Measurements from ENCODE around the gene AGAP3.

Gene AGAP3

DNA sequence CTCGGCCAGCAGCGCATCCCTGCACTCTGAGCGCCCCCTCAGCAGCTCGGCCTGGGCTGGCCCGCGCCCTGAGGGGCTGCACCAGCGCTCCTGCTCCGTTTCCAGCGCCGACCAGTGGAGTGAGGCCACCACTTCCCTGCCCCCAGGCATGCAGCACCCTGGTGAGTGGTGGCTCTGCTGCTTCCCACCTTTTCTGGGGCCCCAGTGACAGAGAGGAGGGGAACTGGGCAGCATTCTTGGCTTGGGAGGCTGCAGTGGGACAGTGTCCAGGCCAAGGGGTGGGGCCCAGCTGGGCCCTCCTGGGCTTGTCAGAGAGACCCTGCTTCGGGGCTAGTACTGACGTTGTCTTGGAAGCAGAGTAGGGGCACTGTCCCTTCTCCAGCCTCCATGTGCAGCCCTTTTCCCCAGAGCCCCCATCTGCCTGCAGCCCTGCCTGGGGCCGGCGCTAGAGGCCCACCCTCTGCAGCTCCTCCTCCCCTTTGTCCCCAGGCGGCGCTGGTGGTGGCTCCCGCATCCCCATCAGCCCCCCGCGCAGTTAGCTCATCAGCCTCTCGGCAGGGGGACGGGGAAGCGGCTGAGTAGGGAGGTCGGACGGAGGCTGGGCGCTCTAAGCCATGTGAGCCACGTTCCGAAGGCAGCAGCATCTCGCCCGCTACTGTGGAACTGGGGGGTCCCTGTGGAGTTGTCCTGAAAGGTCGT lies 52.0 kb downstream of the AGAP3 start:
- no peak for DNase-seq

DNA sequence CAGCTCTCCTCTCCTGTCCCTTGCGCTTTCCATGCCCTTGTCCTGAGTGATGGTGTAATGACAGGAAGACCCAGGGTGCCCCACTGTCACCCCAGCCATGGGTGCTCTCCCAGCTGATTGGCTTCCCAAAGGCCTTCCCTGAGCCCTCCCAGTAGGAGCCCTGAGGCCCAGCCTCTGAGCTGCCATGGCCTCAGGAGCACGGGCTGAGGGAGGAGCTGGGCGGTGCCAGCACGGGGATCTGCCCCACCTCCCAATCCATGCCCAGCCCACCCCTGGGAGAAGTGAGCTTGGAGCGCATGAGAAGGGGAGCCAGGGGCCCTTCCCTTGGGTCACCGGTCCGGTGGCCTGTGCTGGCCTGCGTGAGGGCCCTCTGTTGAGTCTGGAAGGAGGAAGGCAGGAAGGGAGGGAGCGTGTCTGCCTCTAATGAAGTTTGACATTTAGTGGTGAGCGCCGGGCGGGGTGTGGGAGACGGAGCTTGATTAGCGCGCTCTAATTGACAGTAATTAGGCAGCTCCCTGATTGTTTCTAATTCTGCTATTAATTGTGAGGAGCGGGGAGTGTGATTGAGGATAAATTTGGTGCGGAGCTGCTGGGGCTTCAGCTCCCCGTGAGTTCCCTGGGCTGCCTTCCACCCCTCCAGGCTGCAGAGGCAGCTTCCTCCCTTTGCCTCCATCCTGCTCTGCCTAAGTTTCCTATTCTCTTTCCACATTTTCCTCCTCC lies 53.0 kb downstream of the AGAP3 start:
- DNase-seq = no peak

DNA sequence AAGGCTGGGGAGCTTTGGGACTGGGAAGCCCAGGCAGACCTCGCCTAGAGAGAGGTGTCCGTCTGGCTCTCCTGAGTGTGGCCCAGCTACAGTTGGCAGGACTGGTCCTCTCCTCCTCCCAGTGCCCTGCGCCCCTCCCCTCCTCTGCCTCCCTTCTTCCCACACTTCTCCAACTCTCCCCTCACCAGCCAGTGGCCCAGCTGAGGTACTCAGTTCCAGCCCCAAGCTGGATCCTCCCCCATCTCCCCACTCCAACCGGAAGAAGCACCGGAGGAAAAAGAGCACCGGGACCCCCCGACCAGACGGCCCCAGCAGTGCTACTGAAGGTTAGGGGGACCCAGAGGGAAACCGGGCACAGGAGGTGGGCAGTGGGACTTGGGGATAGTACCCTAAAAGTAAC lies 53.5 kb downstream of the AGAP3 start:
- DNase-seq = no peak

DNA sequence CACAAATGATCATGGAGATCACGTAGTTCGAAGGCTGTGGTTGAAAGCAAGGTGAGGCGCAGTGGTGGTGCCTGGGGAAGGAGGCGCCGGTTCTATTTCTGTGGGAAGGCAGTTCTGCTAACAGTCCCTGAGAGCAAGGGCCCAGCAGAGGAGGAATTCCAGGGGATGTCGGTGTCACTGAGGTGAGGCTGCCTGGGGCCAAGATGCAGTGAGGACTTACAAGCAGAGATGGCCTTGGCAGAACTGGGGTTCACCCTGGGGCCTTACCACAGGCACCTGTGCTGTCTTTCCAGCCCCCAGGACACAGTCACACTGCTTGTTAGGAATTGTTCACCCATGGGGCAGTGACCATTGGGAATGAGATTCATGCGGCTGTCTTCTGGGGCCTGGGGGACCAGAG lies 54.6 kb downstream of the AGAP3 start:
- no peak for DNase-seq

DNA sequence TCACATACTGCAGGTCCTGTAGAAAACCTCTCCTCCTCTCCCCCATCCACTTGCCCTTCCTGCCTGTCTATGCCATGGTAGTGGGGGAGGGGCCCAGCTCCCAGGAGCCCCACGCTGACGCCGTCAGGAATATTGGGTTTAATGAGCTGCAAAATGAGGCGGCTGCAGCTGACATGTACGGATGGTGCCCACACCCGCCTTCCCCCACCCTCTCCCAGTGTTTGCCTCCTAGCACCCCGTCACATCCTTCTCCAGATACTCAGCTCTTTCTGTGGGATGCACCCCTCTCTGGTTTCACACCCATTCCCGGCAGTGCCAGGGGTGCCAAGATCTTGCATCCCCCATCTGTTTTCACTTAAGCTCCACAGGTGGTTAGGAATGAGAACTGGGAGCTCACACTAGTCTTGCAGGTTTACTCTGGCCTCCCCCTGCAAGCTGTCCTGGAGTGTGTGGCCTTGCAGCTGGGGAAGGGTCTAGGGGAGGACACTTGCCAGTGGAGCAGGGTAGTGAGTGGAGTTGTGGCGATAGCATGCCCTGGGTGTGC lies 55.1 kb downstream of the AGAP3 start:
- DNase-seq = no peak

DNA sequence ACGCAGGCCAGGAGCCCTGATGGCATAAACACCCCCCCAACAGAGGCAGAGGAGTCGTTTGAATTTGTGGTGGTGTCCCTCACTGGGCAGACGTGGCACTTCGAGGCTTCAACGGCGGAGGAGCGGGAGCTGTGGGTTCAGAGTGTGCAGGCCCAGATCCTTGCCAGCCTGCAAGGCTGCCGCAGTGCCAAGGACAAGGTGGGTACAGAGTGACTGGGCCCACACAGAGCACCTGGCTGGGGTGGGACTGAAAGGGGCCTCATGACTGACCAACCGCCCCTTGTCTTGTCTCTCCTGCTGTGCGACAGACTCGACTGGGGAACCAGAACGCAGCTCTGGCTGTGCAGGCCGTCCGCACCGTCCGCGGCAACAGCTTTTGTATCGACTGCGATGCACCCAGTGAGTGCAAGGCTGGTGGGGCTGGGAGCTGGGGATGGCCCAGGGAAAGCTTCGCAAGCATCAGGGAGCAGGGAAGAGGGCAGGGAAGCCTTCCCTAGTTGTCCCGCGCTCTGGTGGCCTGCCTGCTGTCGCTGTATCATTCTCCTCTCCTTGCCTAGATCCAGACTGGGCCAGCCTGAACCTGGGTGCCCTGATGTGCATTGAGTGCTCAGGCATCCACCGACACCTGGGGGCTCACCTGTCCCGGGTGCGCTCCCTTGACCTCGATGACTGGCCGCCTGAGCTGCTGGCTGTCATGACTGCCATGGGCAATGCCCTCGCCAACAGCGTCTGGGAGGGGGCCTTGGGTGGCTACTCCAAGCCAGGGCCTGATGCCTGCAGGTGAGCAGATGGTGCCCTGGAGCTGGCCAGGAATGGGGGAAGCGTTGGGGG lies 55.8 kb downstream of the AGAP3 start:
- no peak for DNase-seq

DNA sequence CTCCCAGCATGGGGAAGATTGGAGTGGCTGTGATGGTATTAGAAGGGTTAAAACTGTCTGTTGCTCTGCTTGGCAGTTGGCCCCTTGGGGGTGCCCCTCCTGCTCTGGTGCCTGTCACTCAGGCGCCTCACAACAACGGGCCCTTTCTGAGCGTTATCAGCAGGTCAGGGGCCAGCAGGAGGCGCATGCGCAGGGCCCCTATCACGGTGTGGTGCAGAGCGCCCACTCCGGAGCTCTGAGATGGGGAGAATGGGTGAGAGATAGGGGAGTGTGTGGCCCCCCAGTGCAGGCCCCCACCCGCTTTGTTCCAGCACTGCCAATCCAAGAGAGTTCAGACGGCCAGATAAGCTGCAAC lies 56.4 kb downstream of the AGAP3 start:
- no peak for DNase-seq

DNA sequence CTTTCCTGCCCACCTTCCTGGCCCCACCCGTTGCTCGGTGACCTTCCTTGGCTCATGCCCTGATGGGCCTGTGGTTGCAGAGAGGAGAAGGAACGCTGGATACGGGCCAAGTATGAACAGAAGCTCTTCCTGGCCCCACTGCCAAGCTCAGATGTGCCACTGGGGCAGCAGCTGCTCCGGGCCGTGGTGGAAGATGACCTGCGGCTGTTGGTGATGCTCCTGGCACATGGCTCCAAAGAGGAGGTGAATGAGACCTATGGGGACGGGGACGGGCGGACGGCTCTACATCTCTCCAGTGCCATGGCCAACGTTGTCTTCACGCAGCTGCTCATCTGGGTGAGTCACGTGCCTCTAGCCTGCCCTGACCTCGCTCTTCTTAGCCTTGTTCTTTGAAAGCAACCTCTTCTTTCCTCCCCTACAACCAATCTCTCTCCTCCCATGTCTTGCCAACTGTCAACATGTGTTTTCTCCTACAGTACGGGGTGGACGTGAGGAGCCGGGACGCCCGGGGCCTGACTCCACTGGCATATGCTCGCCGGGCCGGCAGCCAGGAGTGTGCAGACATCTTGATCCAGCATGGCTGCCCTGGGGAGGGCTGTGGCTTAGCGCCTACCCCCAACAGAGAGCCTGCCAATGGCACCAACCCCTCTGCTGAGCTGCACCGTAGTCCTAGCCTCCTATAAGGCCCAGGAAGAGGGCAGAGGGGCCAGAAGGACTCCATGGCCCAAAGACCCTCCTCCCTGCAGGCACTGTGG lies 57.2 kb downstream of the AGAP3 start:
- DNase-seq = no peak

DNA sequence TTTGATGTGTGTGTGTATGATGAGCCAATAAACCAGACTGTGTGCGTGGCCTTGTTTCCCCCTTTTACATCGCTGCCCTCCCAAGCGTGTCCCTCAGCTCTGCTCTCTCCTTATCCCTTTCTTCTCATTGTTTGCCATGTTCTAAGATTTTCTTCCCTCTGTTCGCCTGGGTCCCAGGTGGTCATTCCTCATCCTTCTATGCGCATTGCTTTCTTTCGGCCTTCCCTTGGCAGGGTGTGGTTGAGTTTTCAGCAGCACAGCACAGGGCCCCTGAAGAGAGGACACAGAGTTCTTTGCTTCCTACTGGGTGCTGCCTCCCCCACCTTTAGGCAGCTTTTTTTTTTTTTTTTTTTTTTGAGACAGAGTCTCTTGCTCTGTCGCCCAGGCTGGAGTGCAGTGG lies 58.1 kb downstream of the AGAP3 start:
- DNase-seq = no peak

DNA sequence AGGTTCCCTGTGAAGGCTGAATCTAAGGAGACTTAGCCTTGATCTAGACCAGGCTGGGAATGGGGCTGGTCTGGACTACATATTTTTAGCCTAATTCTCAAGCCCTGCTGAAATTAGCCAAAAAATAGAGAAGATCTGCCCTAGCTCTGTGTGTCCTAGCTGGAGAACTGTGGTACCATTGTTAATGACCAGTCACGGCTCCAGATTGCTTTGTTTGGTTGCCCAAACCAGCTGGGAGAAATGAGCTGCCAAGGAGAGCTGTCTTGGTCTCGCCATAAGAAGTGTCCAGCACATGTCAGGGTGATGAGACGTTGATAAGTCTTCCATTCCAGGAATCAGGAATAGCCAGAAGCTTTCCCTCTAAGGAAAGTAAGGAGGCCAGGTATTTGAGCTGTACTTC lies 60.5 kb downstream of the AGAP3 start:
- DNase-seq = peak; percentile 30

DNA sequence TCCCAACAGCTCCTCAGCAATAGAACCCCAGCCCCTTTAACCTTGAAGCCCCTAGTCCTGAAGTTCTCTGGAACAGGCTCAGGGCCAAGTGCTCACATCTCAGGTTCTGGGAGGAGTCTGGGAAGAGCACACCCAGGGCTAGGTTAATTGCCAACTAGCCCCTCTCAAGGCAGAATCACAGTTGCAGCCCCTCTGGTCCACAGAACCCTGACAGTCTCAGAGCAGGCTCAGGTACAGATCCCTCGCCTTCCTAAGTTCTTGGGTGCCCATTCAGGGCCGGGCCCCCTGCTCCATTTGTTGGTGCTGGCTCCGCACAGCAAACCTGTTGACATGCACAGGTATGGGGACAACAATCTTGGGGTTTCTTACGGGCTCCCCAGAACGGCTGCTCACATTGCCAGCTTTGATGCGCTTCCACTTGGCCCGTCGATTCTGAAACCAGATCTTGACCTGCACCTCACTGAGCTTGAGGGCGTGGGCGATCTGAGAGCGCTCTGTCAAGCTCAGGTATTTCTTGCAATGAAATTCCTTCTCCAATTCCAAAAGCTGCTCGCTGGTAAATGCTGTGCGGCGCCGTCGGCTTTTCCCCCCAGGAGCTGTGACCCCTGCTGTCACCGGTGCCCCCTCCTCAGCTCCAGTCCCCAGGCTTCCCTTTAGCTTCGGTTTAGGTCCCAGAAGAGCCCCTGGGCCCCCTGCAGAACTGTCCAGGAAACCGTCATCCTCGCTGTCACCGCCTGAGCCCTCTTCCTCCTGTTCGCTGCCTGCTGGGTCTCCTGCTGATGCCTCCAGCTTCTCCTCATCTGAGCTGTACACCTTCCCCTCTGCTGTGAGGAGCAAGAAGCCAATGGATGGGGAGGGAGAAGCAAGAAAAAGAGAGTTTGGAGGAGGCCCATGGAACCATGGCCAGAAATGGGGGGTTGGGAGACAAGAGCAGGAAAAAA lies 62.3 kb downstream of the AGAP3 start:
- no peak for DNase-seq

DNA sequence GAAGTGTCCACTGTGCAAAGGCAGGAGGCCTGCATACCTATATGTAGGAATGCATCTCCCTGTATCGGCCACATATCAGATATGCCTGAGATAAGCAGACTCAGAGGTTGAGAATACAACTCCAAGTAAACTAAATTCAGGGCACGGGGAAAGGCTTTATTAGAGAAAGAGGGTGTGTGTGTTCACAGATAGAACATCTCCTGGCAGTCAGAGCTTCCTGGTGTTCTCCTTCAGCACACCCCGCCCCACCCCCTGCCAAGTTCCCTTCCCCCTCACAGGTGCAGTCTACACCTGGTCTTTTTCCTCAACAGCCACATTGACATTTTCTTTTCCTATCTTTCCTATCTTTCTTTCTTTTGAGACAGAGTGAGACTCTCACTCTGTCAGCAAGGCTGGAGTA lies 64.1 kb downstream of the AGAP3 start:
- DNase-seq = no peak

DNA sequence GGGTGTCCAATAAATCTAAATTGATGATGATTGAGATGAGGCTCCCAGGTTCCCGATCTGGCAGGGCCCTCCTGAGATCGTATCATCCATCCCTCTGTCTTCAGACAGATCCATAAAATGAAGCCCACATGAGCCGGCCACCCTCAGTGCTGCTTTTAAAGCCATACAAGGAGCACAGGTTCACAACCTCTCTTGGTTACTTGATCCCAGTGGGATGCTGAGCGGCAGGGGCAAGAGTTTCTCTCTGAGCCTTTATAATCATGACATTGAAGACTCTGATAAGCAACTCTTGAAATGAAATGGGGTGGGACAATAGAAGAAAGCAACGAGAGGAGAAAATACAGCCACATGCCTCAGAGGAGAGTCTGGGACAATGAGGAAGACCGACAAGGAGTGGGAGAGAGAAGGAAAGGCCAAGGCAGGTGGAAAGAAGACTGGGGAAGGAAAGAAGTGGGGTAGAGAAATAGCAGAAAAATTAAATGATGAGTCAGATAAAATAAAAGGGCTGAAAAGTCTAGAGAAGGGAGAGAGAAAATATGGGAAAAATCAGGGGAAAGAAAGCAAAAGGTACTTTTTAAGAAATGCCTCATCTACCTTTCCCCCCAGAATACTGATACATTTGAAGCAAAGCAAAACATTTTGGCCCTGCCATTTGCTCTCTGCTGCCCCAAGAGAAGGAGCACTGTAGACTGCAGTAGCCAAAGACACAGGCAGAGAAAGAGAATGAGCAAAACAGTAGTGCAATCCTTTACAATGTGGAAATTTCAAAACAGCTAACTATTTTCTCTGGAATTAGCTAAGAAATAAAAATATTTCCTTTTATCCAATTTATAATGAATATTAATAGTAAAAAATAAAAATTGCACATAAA lies 66.6 kb downstream of the AGAP3 start:
- no peak for DNase-seq

DNA sequence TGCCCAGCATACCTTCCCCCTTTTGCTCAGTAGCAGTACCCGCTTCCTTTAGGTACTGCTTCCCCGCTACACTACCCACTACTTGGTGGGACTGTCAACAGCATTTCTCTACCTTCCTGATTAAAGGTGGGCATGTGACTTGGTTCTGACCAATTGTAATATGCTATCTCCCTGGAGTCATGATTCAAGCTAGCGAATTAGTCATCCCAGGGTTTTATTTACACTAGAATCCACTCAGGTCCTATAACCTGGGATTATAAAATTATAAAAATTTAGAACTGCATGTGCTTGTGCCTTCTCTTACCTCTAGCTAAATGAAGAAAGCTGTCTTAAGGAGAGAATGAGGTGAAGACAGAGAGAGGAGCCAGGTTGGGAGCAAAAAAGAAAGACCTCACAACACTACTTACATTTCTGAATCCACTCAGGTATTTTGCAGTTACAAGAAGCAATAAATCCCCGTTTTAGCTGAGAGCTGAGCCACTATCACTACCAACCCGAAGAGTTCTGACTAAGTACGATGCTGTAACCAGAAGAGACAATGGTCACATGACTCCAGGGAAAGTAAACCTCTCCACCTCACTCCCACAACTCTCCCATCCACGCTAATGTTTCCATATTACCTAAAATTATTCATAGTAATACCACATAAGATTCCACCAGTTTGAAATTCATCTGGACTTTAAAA lies 71.5 kb downstream of the AGAP3 start:
- no peak for DNase-seq

DNA sequence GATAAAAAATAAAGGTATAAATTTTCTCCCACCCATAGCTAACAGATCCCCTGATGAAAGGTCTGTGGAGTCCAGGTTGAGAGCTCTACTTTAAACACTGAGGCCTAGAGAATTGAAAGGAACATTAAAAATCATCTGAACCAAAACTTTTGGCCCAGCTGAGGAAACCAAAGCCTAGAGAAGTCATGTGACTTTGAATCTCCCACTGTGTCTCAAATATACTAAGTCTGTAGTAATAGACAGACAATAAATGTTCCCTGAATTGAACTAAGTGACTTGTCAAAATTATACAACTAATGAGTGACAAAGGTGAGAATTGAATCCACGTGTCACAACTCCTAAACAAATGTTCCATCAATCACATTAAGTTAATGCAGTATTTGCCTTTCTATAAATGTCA lies 75.5 kb downstream of the AGAP3 start:
- no peak for DNase-seq

DNA sequence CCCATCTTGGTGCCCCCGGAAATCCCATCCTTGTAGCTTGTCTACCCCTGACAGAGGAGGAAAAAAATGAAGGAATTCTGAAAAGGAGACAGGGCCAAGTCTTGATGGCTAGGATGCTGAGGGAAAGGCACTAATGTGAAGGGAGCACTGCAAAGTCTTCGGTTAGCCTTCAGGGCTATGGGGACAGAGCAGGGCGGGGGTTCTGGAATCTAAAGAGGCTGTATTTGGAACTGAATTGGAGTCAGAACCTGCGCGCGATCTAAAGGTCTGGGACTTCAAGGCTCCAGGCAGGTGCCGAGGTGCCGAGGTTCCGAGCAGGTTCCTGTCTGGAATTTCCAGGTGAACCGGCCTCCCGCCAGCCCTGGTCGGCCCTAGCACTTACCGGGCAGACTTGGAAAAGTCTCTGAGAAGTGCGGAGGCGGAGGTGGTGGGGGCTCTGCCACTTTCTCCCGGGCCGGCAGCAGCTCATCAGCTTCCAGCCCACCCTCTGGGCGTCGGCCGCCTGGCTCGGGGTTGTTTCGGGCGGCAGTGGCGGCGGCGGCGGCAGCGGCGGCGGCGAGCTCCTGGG lies 80.4 kb downstream of the AGAP3 start:
- no peak for DNase-seq

DNA sequence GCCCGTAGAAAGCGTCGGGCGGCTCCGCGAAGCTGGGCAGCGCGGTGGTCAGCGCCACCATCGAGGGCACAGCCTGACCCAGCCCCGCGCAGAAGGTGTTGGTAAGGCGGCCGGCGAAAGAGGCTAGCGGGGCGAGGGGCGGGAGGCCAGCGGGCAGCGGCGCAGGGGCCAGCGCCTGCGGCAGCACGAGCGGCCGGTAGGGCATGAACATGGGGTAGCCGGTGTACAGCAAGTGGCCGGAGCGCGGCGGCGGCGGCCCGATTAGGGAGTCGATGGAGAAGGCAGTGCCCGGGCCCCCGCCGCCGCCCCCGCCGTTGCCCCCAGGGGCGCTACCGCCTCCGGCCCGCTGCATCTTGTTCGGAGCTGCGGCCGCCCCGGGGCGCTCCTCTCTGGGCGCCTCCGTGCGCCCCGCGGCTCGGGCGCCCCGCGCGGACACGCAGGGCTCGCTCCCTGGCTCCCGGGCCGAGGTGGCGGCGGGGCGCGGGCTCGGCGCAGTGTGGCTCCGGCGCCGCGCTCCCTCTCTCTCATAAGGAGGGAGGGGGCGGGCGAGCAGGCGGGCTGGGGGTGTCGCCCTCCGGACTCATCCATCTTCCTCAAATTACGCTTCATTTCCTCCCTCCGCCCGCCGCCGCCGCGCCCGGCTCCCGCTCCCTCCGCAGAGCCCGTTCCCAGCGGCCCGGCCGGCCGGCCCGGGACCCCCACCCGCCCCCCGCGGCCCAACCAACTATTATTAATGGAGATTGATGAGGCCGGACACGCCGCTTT lies 81.1 kb downstream of the AGAP3 start, which contains the start of gene GBX1:
Gene GBX1, minus strand, starts transcription at position 498 of the 765 bp plus-strand sequence. Its CDS starts 146 bp downstream, at position 352.
- DNase-seq = peak; percentile 38

DNA sequence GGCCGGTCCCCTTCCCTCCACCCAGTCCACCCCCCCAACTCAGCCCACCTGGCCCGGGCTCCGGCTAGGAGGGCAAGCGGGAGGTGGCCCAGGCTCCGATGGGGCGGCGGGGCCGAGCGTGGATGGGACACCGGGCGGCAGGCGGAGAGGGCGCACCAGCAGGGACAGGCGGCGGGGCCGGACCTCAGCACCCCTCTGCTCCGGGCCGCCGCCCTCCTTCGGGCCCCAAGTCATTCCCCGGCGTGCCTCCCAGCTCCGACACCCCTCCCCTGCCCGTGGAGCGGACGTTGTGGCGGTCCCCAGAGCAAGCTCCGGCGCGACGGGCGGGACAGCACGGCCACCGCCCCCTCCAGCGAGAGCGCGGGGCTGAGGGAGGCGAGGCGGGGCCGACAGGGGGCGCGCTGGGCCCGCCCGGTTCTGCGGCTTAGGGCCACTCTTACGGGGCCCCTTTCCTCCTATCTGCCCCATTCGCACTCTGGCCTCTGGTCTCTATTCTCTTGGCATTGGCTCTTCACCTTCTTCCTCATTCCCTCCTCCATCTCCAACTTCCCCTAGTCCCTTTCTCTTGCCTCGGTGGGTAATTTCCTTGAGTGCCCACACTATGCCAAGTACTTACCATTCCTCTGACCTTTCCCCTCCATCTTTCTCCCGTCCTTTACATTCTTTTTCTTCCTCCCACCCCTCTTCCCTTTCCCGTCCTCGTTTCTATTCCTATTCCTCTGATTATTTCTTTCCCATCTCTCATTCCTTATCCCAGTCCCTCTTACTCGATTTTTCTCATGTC lies 81.9 kb downstream of the AGAP3 start:
- peak; percentile 63 for DNase-seq
